ENCODE results near the gene TBXA2R.

The TBXA2R gene

GRCh38 chr19:3550947-3551791 is 55.5 kb downstream of the TBXA2R start:
- DNase-seq = no peak

- no peak for DNase-seq
Measured at GRCh38 chr19:3549816-3550215, 56.9 kb downstream of the TBXA2R start.

- DNase-seq = no peak
Measured at GRCh38 chr19:3548606-3549005, 58.1 kb downstream of the TBXA2R start.

GRCh38 chr19:3547767-3548282 is 58.9 kb downstream of the TBXA2R start:
- no peak for DNase-seq

GRCh38 chr19:3547301-3547731 is 59.4 kb downstream of the TBXA2R start:
- no peak for DNase-seq

- DNase-seq = no peak
Measured at GRCh38 chr19:3546119-3546518, 60.6 kb downstream of the TBXA2R start.

GRCh38 chr19:3545669-3546034 is 61.0 kb downstream of the TBXA2R start:
- DNase-seq = no peak

GRCh38 chr19:3544742-3545668 is 61.7 kb downstream of the TBXA2R start:
- DNase-seq = peak; percentile 58
